H1 (cell line): Measurements from ENCODE around the gene HIPK2. TPM values are rescaled to one million over a fixed set of nuclear protein-coding genes. Genes with fewer than 3 reads are reported as not detected.

Experiments
- CTCF ChIA-PET: fragments of 300-600 bp; sonication (Branson Sonifier 250); formaldehyde crosslinking; loops from one replicate; lab custom pipeline; 2021; ENCODE audit not compliant: partially characterized antibody; lab: Charles Lee
- POLR2A ChIA-PET: fragments of 300-600 bp; sonication (Branson Sonifier 250); formaldehyde crosslinking; loops from one replicate; lab custom pipeline; 2021; ENCODE audit warnings: inconsistent platforms; ENCODE audit not compliant: partially characterized antibody; lab: Charles Lee
- DNase-seq, 2 experiments: peaks; one replicate each; pipeline versions ENCODE4 v3.0.0 to v3.0.0-alpha.2; 2010 to 2022; ENCODE audit warnings: low spot score in 2 of 2, low read depth in 1 of 2, mixed read lengths in 1 of 2
- FAIRE-seq: peaks from 2 replicates; lab custom pipeline; 2011; peaks lifted over from hg19 to GRCh38; lab: Jason Lieb, UNC
- H2AFZ ChIP-seq: 2 replicates; pipeline ENCODE4 v1.8.1; 2012; ENCODE audit warnings: low read length, inconsistent platforms
- H2AK5ac ChIP-seq: 2 replicates; pipeline ENCODE4 v1.6.1; 2013; ENCODE audit warnings: low read depth, low read length
- H2BK120ac ChIP-seq: replicated peaks from 2 replicates; pipeline ENCODE3; 2013; ENCODE audit warnings: low read depth, low read length, inconsistent platforms
- H2BK12ac ChIP-seq: 2 replicates; pipeline ENCODE4 v1.6.1; 2013; ENCODE audit warnings: low read depth, low read length
- H2BK15ac ChIP-seq: 2 replicates; pipeline ENCODE4 v1.6.1; 2013; ENCODE audit warnings: low read length
- H2BK20ac ChIP-seq: 2 replicates; pipeline ENCODE4 v1.6.1; 2013; ENCODE audit warnings: low read length
- H2BK5ac ChIP-seq: 2 replicates; pipeline ENCODE4 v1.6.1; 2013; ENCODE audit warnings: low read depth, low read length
- H3K14ac ChIP-seq: 2 replicates; pipeline ENCODE4 v1.6.1; 2013; ENCODE audit warnings: inconsistent platforms; ENCODE audit not compliant: insufficient read length
- H3K18ac ChIP-seq: 2 replicates; pipeline ENCODE4 v1.6.1; 2013; ENCODE audit warnings: low read length; ENCODE audit errors: extremely low read depth
- H3K23ac ChIP-seq: 2 replicates; pipeline ENCODE4 v1.6.1; 2013; ENCODE audit warnings: inconsistent platforms; ENCODE audit not compliant: insufficient read length
- H3K23me2 ChIP-seq: 2 replicates; pipeline ENCODE4 v1.6.1; 2013; ENCODE audit warnings: low read depth, low read length
- H3K27ac ChIP-seq: 2 replicates; pipeline ENCODE4 v1.6.1; 2011; ENCODE audit warnings: low read depth, low read length, inconsistent platforms
- H3K27me3 ChIP-seq, 4 experiments: replicated peaks in 1 of 4; 1 replicate in 1 of 4; 2 replicates in 3 of 4; pipeline versions ENCODE4 v1.6.1 to v1.8.1; 2011 to 2013; ENCODE audit warnings: low read length in 3 of 4, mild to moderate bottlenecking in 3 of 4, inconsistent platforms in 2 of 4, mixed read lengths in 2 of 4, moderate library complexity in 1 of 4; ENCODE audit not compliant: control insufficient read depth in 3 of 4, insufficient read depth in 3 of 4; ENCODE audit errors: extremely low read depth in 1 of 4
- H3K36me3 ChIP-seq, 4 experiments: 2 replicates each; pipeline versions ENCODE4 v1.6.1 to v1.8.1; 2011 to 2013; ENCODE audit warnings: mild to moderate bottlenecking in 4 of 4, low read length in 3 of 4, moderate library complexity in 2 of 4, control low read depth in 1 of 4, inconsistent platforms in 1 of 4; ENCODE audit not compliant: insufficient read depth in 4 of 4, control insufficient read depth in 2 of 4
- H3K4ac ChIP-seq: replicated peaks from 2 replicates; pipeline ENCODE3; 2013; ENCODE audit warnings: low read length, low read depth, mixed read lengths, inconsistent platforms; ENCODE audit not compliant: insufficient read length
- H3K4me1 ChIP-seq, 4 experiments: replicated peaks in 1 of 4; 1 replicate in 1 of 4; 2 replicates in 3 of 4; pipeline versions ENCODE4 v1.6.1 to v1.8.1; 2011 to 2013; ENCODE audit warnings: low read length in 3 of 4, inconsistent platforms in 2 of 4, mixed read lengths in 1 of 4; ENCODE audit not compliant: insufficient read depth in 4 of 4, control insufficient read depth in 3 of 4
- H3K4me2 ChIP-seq, 2 experiments: 2 replicates each; pipeline versions ENCODE4 v1.6.1 to v1.8.1; 2011 to 2013; ENCODE audit warnings: low read depth in 2 of 2, low read length in 2 of 2, control low read depth in 1 of 2, inconsistent platforms in 1 of 2, mild to moderate bottlenecking in 1 of 2; ENCODE audit not compliant: insufficient read depth in 1 of 2
- H3K4me3 ChIP-seq, 4 experiments: fragments of 200-600, 300-600 bp in 1 of 4; sonication (generic), shearing (Covaris generic), sonication (Bioruptor Twin) in 1 of 4; 2 replicates each; pipeline versions ENCODE4 v1.5.1 to v1.8.1; 2011 to 2016; ENCODE audit warnings: low read length in 4 of 4, low read depth in 3 of 4, control low read depth in 2 of 4, inconsistent platforms in 2 of 4, mild to moderate bottlenecking in 2 of 4, mixed read lengths in 1 of 4, moderate library complexity in 1 of 4; ENCODE audit not compliant: insufficient read depth in 2 of 4; ENCODE audit errors: extremely low read depth in 1 of 4
- H3K56ac ChIP-seq: replicated peaks from 2 replicates; pipeline ENCODE3; 2013; ENCODE audit warnings: low read depth, mild to moderate bottlenecking, mixed read lengths, low read length, inconsistent platforms; ENCODE audit not compliant: insufficient read length
- H3K79me1 ChIP-seq: 2 replicates; pipeline ENCODE4 v1.6.1; 2013; ENCODE audit warnings: low read depth, low read length, control low read depth
- H3K79me2 ChIP-seq, 2 experiments: 2 replicates each; pipeline versions ENCODE4 v1.6.1 to v1.8.1; 2012 to 2013; ENCODE audit warnings: low read length in 2 of 2, mild to moderate bottlenecking in 2 of 2, inconsistent platforms in 1 of 2; ENCODE audit not compliant: insufficient read depth in 2 of 2, control insufficient read depth in 1 of 2
- H3K9ac ChIP-seq, 4 experiments: replicated peaks in 1 of 4; 1 replicate in 1 of 4; 2 replicates in 3 of 4; pipeline versions ENCODE4 v1.6.1 to v1.8.1; 2011 to 2013; ENCODE audit warnings: low read depth in 3 of 4, low read length in 3 of 4, control low read depth in 2 of 4, mild to moderate bottlenecking in 2 of 4, moderate library complexity in 2 of 4, inconsistent platforms in 1 of 4; ENCODE audit errors: extremely low read depth in 1 of 4
- H3K9me3 ChIP-seq, 2 experiments: 2 replicates each; pipeline versions ENCODE4 v1.6.1 to v1.8.1; 2012 to 2013; ENCODE audit warnings: mild to moderate bottlenecking in 2 of 2, moderate library complexity in 2 of 2, control low read depth in 1 of 2, inconsistent platforms in 1 of 2, low read depth in 1 of 2, low read length in 1 of 2, mixed read lengths in 1 of 2; ENCODE audit not compliant: insufficient read depth in 2 of 2
- H4K20me1 ChIP-seq, 2 experiments: replicated peaks in 1 of 2; 2 replicates each; pipeline versions ENCODE3 to v1.8.1; 2011 to 2013; ENCODE audit warnings: inconsistent platforms in 2 of 2, low read length in 2 of 2, mild to moderate bottlenecking in 1 of 2; ENCODE audit not compliant: insufficient read depth in 2 of 2, control insufficient read depth in 1 of 2
- H4K5ac ChIP-seq: 2 replicates; pipeline ENCODE4 v1.6.1; 2013; ENCODE audit warnings: low read length, low read depth, mixed read lengths, inconsistent platforms; ENCODE audit not compliant: insufficient read length
- H4K8ac ChIP-seq: 2 replicates; pipeline ENCODE4 v1.8.0; 2013; ENCODE audit warnings: mild to moderate bottlenecking, moderate library complexity, low read length, inconsistent platforms; ENCODE audit not compliant: insufficient read depth; ENCODE audit errors: extremely low read depth
- H4K91ac ChIP-seq: replicated peaks from 2 replicates; pipeline ENCODE3; 2013; ENCODE audit warnings: low read length, mixed read lengths, inconsistent platforms; ENCODE audit not compliant: insufficient read length
- CTBP2 ChIP-seq: IDR thresholded peaks from 2 replicates; pipeline ENCODE4 v1.7.0; 2011; ENCODE audit warnings: borderline replicate concordance, mild to moderate bottlenecking, moderate library complexity, mixed read lengths, low read length; ENCODE audit not compliant: insufficient read depth, insufficient read length
- CTCF ChIP-seq, 3 experiments: IDR thresholded peaks; 1 replicate in 2 of 3; 2 replicates in 1 of 3; pipeline versions ENCODE4 v1.5.1 to v1.6.1; 2011; ENCODE audit warnings: low read length in 3 of 3, mild to moderate bottlenecking in 3 of 3, inconsistent platforms in 2 of 3, low read depth in 1 of 3, moderate library complexity in 1 of 3; ENCODE audit not compliant: insufficient read depth in 1 of 3; ENCODE audit errors: control extremely low read depth in 1 of 3
- FOSL1 ChIP-seq: IDR thresholded peaks from 2 replicates; pipeline ENCODE4 v1.6.1; 2011; ENCODE audit warnings: mild to moderate bottlenecking, low read depth, low read length, moderate library complexity; ENCODE audit not compliant: insufficient read depth
- PHF8 ChIP-seq: fragments of 200-600 bp; sonication (generic); conservative IDR thresholded peaks from 2 replicates; pipeline ENCODE4 v1.7.1; 2012; ENCODE audit warnings: low read depth, mild to moderate bottlenecking, inconsistent platforms, low read length, moderate library complexity
- ZNF274 ChIP-seq: IDR thresholded peaks from 2 replicates; pipeline ENCODE4 v1.7.0; 2012; ENCODE audit warnings: low read length, borderline replicate concordance; ENCODE audit errors: extremely low read depth
- WGBS, 2 experiments: shearing (Covaris generic) in 1 of 2; methylation state at CpG; one replicate each; pipeline versions ENCODE4 v1.1.6 to v1.1.7; 2013 to 2015; ENCODE audit warnings: low lambda C conversion rate in 2 of 2, mixed read lengths in 2 of 2, inconsistent platforms in 1 of 2, low coverage in 1 of 2, missing lambda C conversion rate in 1 of 2; ENCODE audit not compliant: insufficient replicate concordance in 2 of 2, insufficient coverage in 1 of 2, insufficient read length in 1 of 2; ENCODE audit errors: extremely low coverage in 1 of 2, missing lambda C conversion rate in 1 of 2; 5-methylcytosine and 5-hydroxymethylcytosine counted together
- polyA plus RNA-seq, 7 experiments: library from polyadenylated mRNA; depleted of rRNA in 3 of 7; stranded (reverse) in 5 of 7; unstranded in 2 of 7; fragments of >200 nt in 5 of 7; fragments of 200-250 nt in 2 of 7; gene quantifications; 1 replicate in 5 of 7; 2 replicates in 1 of 7; 4 replicates in 1 of 7; pipeline versions ENCODE4 v1.2.1 to v1.2.3, GENCODE V29; 2011 to 2013; ENCODE audit warnings: missing spikeins in 2 of 7, mixed read lengths in 2 of 7
- total RNA-seq: library from RNA; stranded (reverse); fragmentation: NEBNext Ultra II Directional; extraction: Animal tissue kit (Norgen Biotek cat#: 25700); gene quantifications from 2 replicates; pipeline ENCODE4 v1.2.1, GENCODE V29; 2021
- TF ChIP-seq, protein P1 (sequence below): IDR thresholded peaks from 2 replicates; pipeline ENCODE4 v1.6.1; 2012; ENCODE audit warnings: inconsistent platforms

The HIPK2 gene
- total and polyA plus RNA-seq, 2 of the 8 experiments (the other 6 are each of a cell fraction or from before 2014, with no cell fraction given): 8.3 to 24.3 TPM

DNA sequence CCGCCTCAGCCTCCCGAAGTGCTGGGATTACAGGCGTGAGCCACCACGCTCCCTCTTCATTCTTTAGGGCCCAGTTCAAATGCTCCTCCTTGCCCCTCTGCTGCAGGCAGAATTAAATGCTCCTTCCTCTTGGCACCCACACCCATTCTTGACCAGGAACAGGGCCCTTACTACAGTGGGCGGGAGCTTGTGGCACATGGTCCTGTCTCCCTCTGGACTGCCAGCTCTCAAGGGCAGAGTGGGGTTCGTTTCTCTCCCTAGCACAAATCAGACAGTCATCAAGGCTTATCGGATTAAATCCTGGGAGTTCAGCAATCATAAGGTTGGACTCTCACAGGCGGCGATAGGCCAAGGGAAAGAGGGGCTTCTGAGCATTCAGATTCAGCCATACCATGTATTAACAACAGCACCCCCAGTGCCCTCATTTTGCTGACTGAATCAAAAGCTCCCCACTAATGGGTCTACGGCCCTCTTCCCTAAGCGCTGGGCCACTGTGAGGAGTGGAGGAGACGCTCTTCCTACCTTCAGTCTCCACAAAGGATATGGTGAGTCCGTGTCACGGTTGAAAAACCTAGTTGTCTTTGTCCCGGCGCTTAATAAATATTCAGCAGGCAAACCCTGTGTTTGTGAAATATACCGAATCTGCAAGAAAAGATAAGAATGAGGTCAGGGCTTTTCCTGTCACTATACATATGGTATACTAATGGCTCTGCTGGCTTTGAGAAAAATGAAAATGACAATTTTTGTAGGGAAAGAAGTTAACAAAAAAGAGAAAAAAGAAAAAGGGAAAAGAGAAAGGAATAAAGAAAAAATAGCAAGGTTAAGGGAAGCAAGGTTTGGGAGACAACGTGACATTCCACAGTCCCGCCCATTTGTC is 146.9 kb downstream of the HIPK2 start:
- Histone ChIP-seq H3K27ac (no peak overlapping the region), H3K14ac (no peak overlapping the region), H3K27me3 (no peaks in the 10 kb centered on the region), H2BK20ac (no peak overlapping the region), H3K79me2 (no peaks in the 10 kb centered on the region), H3K4me2 (no peak overlapping the region), H4K91ac (no peak overlapping the region), H3K4me3 (no peak overlapping the region), H2BK12ac (no peak overlapping the region; the same call in 1 of the 2 replicates), H3K23me2 (no peaks in the 10 kb centered on the region), H2BK5ac (no peak overlapping the region), H4K8ac (no peak overlapping the region), H4K5ac (no peak overlapping the region), H3K9me3 (no peaks in the 10 kb centered on the region), H3K18ac (no peak overlapping the region), H3K56ac (no peak overlapping the region), H3K4me1 (peaks cover 0 to 5% (median 2%) of the 10 kb centered on the region in 4 experiments; a peak in 2 of 7 replicates), H3K79me1 (no peaks in the 10 kb centered on the region), H2BK15ac (no peak overlapping the region), H4K20me1 (no peaks in the 10 kb centered on the region), H3K9ac (no peak overlapping the region), H2BK120ac (no peak overlapping the region), H2AK5ac (no peak overlapping the region), H2AFZ (no peak overlapping the region), H3K23ac (no peak overlapping the region), H3K36me3 (peaks cover 0 to 2% (median under 1%) of the 10 kb centered on the region in 4 experiments; a peak in 2 of 8 replicates), H3K4ac (no peak overlapping the region)
- DNase-seq (no peak), FAIRE-seq (no peak)
- CTCF ChIA-PET: interaction anchor here (1.0 to 7.7 kb wide), 4 partner anchors 10 to 361 kb away, joined by 3 to 71 read pairs (median 34); no protein-coding TSS in a partner anchor
- 91% methylated on average over 19 of the region's 19 CpGs; no CpG with 5 or more reads in 1 of the 2 experiments for WGBS, 2 experiments
- POLR2A ChIA-PET: no interaction called here
- TF ChIP-seq CTCF (IDR thresholded peaks at IDR 0.05; ENCODE audit: control extremely low read depth in 1 of 3, insufficient read depth in 1 of 3, low read depth in 1 of 3, low read length in 3 of 3): no peak
- TF ChIP-seq CTBP2: no peak
- TF ChIP-seq ZNF274: no peak
- no peak for TF ChIP-seq FOSL1
- TF ChIP-seq, protein P1, sequence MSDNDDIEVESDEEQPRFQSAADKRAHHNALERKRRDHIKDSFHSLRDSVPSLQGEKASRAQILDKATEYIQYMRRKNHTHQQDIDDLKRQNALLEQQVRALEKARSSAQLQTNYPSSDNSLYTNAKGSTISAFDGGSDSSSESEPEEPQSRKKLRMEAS: no peak
- TF ChIP-seq PHF8: no peak
